NK-92 treated with Interleukin-12 subunit alpha and Interleukin-12 subunit beta, amount 100 ng/mL, for 24 hours (cell line): ENCODE results near the gene PWWP3B.
"Not testable (repeated sequence)": the region's sequence is repeated elsewhere in the genome, so short reads cannot be mapped to it uniquely, and the experiment has no call there.

Experiments
- DNase-seq: peaks from one replicate; lab custom pipeline; 2025; lab: John Stamatoyannopoulos, UW

The PWWP3B gene

DNA sequence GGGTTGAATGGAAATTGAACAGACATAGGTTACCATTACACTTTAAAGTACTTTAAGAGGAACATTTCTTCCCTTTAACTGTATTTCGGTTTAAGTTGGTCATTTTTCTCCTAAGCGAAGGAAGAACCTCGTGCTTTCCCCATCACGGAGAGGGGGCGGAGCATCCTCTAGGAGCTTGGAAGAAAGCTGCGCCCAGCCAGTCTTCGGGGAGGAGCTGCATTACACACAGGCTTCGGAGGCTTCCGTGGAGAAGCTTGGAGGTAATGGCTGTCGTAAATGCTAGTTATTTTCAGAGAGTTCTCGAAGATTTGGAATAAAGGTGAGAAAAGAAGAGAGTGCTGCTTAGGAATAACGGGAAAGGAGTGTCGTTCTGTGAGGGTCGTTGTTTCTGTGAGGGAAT lies at the start of gene PWWP3B:
TSS of gene PWWP3B (plus strand) at position 199 of the 400 bp plus-strand sequence. CDS start 37,128 bp downstream, outside the sequence.
- no peak for DNase-seq

DNA sequence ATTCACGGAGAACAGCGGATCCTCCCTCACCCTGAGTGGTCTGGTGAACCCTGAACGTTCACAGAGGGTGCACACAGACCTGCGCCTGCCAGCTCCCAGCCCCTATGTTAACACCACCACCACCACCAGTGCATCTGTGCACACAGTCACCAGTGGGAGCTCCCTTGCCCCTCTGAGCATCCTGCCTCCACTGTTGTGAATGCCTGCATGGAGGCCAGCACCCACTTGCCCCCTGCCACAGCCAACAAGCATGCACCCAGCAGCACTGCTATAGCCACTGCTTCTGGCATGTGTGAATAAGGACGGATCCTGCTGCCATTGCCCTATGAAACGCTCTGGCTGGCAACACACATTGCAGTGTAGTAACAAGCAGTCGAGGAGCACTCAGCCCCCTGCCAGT lies 29.1 kb upstream of the PWWP3B start:
- DNase-seq: no peak

DNA sequence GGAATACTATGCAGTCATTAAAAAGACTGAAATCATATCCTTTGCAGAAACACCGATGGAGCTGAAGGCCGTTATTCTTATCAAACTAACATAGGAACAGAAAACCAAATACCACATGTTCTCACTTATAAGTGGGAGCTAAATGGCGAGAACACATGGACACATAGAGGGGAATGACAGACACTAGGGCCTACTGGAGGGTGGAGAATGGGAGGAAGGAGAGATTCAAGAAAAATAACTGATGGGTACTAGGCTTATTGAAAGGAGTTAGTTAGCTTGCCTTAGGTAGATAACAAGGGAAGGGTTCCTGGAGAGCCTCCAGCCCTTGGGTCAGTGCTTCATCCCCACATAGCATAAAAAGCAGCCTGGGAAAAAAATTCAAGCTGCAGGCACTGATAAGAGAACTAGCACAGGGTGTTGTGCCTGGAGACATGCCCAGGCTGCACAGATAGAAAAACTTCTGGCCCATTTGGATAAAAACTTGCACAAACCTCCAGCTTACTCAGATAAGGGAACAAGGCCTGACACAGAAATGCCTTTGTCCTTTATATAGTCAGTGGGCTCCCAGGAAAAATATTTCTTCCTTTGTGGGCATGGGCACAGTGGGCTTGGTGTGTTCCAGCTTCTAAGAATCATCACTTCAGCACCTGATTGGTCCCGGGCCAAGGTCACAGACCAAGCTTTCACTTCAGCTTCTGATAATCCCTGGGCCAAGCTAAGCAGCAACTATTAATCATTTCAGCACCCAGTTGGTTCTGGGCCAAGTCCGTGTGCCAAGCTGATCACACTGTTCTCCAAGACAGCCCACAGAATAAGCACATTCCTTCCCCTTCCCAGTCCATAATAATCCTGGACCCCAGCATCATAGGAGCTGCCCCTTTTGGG lies 23.1 kb upstream of the PWWP3B start:
- DNase-seq: no peak

DNA sequence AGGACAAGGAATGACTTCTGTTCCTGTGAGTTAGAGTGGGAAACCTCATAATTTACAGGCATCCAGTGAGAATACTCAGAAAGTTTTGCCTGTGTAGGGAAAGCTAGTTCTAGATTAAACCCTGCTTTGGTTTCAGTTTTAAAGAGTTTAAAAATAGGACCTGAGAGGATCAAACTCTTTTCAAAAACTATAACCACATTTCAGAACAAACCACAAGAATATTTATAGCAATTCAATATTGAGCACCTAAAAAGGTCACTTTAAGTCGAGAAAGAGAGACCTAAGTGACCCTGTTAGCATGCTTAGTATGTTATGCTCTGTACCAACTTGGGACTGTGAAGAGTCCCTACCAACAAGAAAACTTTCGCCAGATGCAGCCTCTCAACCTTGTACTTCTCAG lies 17.4 kb upstream of the PWWP3B start:
- DNase-seq: no peak

DNA sequence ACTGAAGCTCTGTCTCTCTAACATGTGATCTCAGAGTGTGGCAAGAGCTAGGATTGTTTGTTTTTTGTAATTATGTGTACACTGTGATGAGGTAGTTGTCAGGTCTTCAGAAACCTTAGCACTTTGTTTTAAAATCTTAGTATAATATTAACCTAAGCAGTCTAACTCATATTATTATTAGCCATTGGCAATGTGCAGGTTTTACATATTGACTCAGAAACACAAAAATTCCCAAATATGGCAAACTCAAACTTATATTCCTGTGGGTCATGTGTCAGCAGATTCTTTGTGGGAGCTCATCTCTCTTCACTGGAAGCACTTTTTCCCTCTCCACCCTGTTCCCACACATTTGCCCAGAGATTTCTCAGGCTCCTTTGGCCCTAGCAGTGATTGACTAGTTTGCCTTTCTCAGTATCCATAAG lies 8.2 kb upstream of the PWWP3B start:
- no peak for DNase-seq

DNA sequence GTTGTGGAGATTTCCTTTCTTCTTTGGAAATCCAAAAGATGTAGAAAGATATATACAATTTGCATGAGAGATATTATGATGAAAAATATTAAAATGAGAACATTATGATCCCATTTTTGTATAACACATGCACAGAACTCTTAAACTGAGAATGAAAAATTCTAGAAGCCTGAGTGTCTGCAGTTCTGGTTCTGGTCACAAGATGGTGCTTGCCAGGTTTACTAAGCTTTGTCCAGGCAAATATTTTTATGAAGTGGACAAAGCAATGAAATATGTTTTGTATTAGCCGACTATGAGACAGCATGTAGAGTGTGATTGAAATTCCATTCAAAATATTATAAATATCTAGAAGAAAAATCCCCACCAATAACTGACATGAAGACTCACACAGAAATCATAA lies 2.2 kb downstream of the PWWP3B start:
- no peak for DNase-seq

DNA sequence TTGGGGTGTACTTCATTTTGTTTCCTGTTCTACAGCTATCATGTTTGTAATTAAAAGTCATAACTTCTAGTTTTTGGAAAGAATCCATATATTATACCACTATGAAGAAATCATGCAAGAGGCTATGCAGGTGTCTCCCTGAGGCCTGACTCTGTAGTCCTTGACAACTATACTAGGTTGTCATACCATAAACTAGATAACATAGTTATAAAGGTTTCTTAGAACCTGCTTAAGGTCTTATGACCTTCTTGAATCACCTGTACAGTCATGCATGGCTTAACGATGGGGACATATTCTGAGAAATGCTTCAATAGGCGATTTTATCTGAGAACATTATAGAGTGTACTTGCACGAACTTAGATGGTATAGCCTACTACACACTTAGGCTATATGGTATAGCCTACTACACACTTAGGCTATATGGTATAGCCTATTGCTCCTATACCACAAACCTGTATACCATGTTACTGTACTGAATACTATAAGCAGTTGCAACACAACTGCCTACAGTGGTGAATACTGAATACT lies 3.3 kb downstream of the PWWP3B start:
- no peak for DNase-seq

DNA sequence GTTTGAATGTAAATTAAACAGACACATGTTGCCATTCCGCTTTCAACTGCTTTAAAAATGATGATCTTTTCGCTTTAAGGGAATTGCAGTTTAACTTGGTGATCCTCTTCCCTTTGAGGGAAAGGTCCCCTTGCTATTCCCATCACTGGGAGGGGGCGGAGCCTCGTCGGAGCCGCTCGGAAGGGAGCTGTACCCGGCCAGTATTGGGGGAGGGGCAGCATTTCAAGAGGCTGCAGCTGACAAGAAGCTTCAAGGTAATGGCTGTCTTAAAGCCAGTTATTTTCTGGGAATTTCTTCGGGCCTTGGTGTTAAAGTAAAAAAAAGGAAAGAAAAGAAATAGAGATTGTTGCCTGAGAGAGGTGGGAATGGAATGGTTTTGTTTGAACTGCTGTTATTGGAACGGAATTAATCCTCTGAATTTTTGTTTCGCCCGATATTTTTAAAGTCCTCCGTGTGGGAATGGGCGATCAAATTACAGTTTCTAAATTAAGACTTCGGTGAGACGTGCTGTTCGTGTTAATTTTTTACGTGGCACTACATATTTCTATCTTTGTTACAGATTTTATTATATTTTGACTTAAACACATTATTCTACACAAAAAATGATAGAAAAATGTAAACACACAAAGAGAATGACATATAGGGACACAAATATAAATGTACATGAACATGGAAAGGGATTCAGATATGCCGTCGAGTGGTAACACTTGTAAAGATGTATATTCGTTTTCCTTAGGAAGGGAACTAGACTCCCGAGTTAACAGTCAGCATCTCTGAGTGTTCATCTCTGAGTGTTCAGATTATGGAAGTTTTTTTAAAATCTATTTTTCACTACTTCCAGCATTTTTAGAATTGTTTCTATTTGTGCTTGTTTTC lies 9.2 kb downstream of the PWWP3B start:
- no peak for DNase-seq

DNA sequence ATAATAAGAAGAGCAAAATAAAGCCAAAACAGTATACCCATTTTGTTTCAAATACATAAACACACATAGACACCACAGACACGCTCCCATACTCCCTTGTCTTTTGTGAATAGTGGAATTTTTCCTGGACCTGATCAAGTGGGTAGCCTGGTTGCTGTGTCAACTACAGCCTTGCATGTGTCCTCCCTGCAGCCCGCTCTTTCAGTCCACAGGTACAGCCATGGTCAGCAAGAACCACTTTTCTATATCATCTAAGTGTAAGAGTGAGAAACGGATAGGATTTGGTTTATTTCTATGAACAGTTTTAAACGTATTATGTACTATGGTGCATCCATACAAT lies 9.8 kb downstream of the PWWP3B start:
- no peak for DNase-seq

DNA sequence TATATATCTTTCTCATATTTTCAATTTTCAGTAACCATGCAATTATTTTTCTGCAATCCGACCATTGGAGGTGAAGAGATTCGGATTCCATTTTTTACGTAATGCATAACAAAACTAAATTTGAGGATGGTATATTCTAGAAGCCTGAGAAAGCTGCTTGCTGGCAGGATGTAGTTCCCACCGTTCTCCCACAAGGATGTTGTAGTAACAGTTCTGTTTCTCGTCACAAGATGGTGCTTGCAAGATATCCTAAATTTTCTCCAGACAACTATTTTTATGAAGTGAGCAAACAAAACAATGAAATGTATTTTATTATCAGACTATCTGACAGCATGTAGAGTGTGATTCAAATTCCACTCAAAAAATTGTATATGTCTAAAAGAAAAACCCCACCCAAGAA lies 10.7 kb downstream of the PWWP3B start:
- no peak for DNase-seq

DNA sequence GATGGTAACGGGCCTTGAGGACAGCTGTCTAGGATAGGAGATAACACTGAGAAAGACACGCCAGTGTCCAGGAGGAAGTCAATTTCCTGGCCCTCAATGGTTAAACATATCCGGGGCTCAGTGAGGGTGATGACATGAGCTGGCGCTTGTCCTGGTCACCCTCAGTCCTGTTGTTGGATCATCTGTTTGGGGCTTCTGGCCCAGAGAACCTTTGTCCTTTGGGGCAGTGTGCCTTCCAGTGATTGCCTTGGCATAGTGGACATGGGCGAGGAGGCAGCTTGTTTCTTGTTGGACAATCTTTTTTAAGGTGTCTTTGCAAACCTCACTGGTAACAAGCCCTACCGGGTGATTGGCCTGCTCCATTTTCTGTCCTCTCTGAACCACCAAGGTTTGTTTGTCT lies 15.6 kb downstream of the PWWP3B start:
- not testable (repeated sequence) for DNase-seq

DNA sequence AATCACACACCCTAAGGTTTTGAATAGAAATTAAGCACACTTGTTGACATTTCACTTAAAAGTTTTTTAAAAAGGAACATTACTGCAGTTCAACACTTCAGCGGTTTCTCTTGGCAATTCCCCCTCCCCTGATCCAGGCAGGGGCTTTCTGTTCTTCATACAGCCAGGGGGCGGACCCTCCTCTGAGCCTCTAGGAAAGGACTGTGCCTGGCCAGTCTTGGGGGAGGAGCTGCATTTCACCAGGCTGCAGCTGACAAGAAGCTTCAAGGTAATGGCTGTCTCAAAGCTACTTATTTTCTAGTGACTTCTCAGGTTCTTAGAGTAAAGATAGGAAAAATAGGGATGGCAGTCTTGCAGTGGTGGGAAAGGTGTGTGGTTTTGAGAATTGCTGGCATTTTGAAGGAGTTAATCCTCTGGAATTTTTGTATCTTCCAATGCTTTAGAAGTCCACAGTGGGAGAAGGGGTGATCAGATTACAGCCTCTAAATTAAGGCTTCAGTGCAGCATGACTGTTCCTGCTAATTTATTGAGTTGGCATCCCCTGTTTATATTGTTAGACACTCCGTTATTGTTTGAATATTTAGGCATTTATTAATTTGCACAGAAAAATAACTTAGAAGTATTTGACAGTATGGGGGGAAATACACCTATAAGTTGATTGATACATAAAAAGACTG lies 33.5 kb downstream of the PWWP3B start:
- no peak for DNase-seq

DNA sequence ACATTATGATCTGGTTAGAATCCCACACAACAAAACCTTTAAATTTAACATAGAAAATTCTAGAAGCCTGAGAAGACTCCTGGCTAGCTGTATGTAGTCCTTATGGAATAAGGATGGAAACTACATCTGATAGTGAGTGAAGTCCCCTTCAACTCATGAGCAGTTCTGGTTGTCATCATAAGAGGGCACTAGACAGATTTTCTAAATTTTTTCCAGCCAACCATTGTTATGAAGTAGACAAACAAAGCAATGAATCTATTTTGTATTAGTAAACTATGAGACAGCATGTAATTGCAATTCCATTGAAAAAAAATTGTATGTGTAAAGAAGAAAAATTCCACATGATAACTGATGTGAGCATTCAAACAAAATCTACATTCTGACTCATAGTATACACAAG lies 35.2 kb downstream of the PWWP3B start:
- no peak for DNase-seq

DNA sequence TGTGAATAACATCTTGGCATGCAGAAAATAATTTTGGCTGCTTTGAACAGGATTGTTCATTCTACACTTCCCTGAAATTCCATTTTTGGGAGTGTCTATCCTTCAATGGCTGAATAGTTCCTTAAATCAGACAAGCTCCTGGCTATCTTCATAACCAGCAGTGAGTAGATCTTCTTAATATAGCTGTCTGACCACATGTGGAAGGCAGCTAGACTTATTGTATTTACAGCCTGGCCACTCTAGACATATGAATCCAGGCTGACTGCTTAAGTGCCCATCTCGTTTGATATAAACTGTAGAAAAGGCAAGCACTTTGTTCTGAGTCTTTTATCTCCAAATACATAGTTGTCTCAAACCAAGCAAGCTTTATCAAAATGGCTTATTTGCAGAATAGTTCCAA lies 40.0 kb downstream of the PWWP3B start:
- no peak for DNase-seq
